MCF 10A (cell line): ENCODE data around the gene GNPTG. TPM values are rescaled to one million over a fixed set of nuclear protein-coding genes. Genes with fewer than 3 reads are reported as not detected.

Experiments used
- BruUV-seq: library from RNA; stranded (reverse); fragments of 400-500 nt; replicated peaks from 2 replicates; lab custom pipeline; 2021; lab: Mats Ljungman, UMichigan
- CTCF ChIA-PET: fragments of 300-600 bp; sonication (Branson Sonifier 250); formaldehyde crosslinking; extraction: SDS; loops from one replicate; lab custom pipeline; 2021; ENCODE audit warnings: antibody characterized with exemption, inconsistent platforms; lab: Yijun Ruan, JAX
- POLR2A ChIA-PET: fragments of 300-600, 350-650 bp; sonication (Branson Sonifier 250); formaldehyde crosslinking; extraction: SDS; loops from one replicate; lab custom pipeline; 2020; ENCODE audit warnings: antibody characterized with exemption, inconsistent platforms; lab: Yijun Ruan, JAX
- DNase-seq: peaks from one replicate; pipeline ENCODE4 v3.0.0-alpha.2; 2018; ENCODE audit not compliant: unreplicated experiment
- H3K27ac Mint-ChIP-seq: one replicate; pipeline ENCODE4 v1.8.0; 2022; ENCODE audit warnings: mild to moderate bottlenecking, low read depth, mixed read lengths; ENCODE audit not compliant: unreplicated experiment
- H3K27me3 Mint-ChIP-seq: one replicate; pipeline ENCODE4 v1.8.0; 2022; ENCODE audit warnings: mixed read lengths; ENCODE audit not compliant: insufficient read depth, unreplicated experiment
- H3K36me3 Mint-ChIP-seq: one replicate; pipeline ENCODE4 v1.8.0; 2022; ENCODE audit warnings: mild to moderate bottlenecking, moderate library complexity, mixed read lengths; ENCODE audit not compliant: insufficient read depth, unreplicated experiment
- H3K4me1 Mint-ChIP-seq: one replicate; pipeline ENCODE4 v1.8.0; 2022; ENCODE audit warnings: mixed read lengths; ENCODE audit not compliant: insufficient read depth, unreplicated experiment
- H3K4me3 Mint-ChIP-seq: one replicate; pipeline ENCODE4 v1.8.0; 2022; ENCODE audit warnings: mild to moderate bottlenecking, moderate library complexity, mixed read lengths; ENCODE audit not compliant: unreplicated experiment
- H3K9me3 Mint-ChIP-seq: one replicate; pipeline ENCODE4 v1.8.0; 2022; ENCODE audit warnings: mixed read lengths; ENCODE audit not compliant: unreplicated experiment
- CTCF ChIP-seq: fragments of 200-600 bp; IDR thresholded peaks from one replicate; pipeline ENCODE4 v1.8.0; 2022; ENCODE audit warnings: antibody characterized with exemption, mild to moderate bottlenecking; ENCODE audit not compliant: unreplicated experiment
- intact Hi-C: fragments of 100-400 bp; cut with micrococcal nuclease; formaldehyde crosslinking; loops from 2 replicates; pipeline ENCODE4 v1.14.1; 2022
- total RNA-seq: library from RNA; stranded (reverse); gene quantifications from 2 replicates; pipeline ENCODE4 v1.2.3, GENCODE V29; 2022

The GNPTG gene
- total RNA-seq, 1 experiment from 2014 or later = 37.6 TPM

- Mint-ChIP-seq H3K27ac (peak overlapping the region; percentile 59), H3K27me3 (no peaks in the 10 kb centered on the region), H3K4me3 (no peak overlapping the region), H3K36me3 (peaks cover 25% of the 10 kb centered on the region), H3K4me1 (peaks cover 36% of the 10 kb centered on the region), H3K9me3 (no peaks in the 10 kb centered on the region)
- DNase-seq = no peak
- CTCF ChIA-PET = no interaction called here
- intact Hi-C loops = no loop called here
- no peak for TF ChIP-seq CTCF
- no TSS peak for BruUV-seq
- POLR2A ChIA-PET = no interaction called here
These were observed 3.2 kb downstream of the GNPTG start for GRCh38 chr16:1354815-1355540.

GRCh38 chr16:1355591-1355990 lies 3.9 kb downstream of the GNPTG start:
- no peaks in the 10 kb centered on the region for H3K9me3 Mint-ChIP-seq
- no TSS peak for BruUV-seq
- H3K27ac Mint-ChIP-seq = peak overlapping the region; percentile 59
- intact Hi-C loops = no loop called here
- peaks cover 26% of the 10 kb centered on the region for H3K36me3 Mint-ChIP-seq
- no peak for DNase-seq
- ChIA-PET CTCF (no interaction called here), POLR2A (no interaction called here)
- TF ChIP-seq CTCF = no peak
- H3K4me1 Mint-ChIP-seq = peaks cover 36% of the 10 kb centered on the region
- no peaks in the 10 kb centered on the region for H3K27me3 Mint-ChIP-seq
- H3K4me3 Mint-ChIP-seq = no peak overlapping the region

GRCh38 chr16:1356061-1356900 lies 4.5 kb downstream of the GNPTG start:
- H3K4me1 Mint-ChIP-seq = peaks cover 36% of the 10 kb centered on the region
- intact Hi-C loops = no loop called here
- no peak for TF ChIP-seq CTCF
- peaks cover 33% of the 10 kb centered on the region for H3K36me3 Mint-ChIP-seq
- no peak overlapping the region for H3K4me3 Mint-ChIP-seq
- DNase-seq = no peak
- no peak overlapping the region for H3K27ac Mint-ChIP-seq
- ChIA-PET CTCF (interaction anchor here (0.5 kb wide), 1 partner anchor 47 kb away, joined by 3 read pairs; no protein-coding TSS in a partner anchor), POLR2A (no interaction called here)
- no peaks in the 10 kb centered on the region for H3K27me3 Mint-ChIP-seq
- H3K9me3 Mint-ChIP-seq = no peaks in the 10 kb centered on the region
- no TSS peak for BruUV-seq

GRCh38 chr16:1357906-1358566 lies 6.3 kb downstream of the GNPTG start:
- CTCF ChIA-PET = interaction anchor here (0.6 kb wide), 1 partner anchor 646 kb away, joined by 3 read pairs; no protein-coding TSS in a partner anchor
- POLR2A ChIA-PET = no interaction called here
- Mint-ChIP-seq H3K9me3 (no peaks in the 10 kb centered on the region), H3K27me3 (no peaks in the 10 kb centered on the region), H3K4me1 (peaks cover 28% of the 10 kb centered on the region), H3K36me3 (peaks cover 28% of the 10 kb centered on the region), H3K27ac (no peak overlapping the region), H3K4me3 (no peak overlapping the region)
- TF ChIP-seq CTCF = no peak
- no TSS peak for BruUV-seq
- intact Hi-C loops = no loop called here
- no peak for DNase-seq
